ENCODE results near the gene OR10H4.
"Not testable (repeated sequence)": the region's sequence is repeated elsewhere in the genome, so short reads cannot be mapped to it uniquely, and the experiment has no call there.

Gene OR10H4, protein sequence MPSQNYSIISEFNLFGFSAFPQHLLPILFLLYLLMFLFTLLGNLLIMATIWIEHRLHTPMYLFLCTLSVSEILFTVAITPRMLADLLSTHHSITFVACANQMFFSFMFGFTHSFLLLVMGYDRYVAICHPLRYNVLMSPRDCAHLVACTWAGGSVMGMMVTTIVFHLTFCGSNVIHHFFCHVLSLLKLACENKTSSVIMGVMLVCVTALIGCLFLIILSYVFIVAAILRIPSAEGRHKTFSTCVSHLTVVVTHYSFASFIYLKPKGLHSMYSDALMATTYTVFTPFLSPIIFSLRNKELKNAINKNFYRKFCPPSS

DNA sequence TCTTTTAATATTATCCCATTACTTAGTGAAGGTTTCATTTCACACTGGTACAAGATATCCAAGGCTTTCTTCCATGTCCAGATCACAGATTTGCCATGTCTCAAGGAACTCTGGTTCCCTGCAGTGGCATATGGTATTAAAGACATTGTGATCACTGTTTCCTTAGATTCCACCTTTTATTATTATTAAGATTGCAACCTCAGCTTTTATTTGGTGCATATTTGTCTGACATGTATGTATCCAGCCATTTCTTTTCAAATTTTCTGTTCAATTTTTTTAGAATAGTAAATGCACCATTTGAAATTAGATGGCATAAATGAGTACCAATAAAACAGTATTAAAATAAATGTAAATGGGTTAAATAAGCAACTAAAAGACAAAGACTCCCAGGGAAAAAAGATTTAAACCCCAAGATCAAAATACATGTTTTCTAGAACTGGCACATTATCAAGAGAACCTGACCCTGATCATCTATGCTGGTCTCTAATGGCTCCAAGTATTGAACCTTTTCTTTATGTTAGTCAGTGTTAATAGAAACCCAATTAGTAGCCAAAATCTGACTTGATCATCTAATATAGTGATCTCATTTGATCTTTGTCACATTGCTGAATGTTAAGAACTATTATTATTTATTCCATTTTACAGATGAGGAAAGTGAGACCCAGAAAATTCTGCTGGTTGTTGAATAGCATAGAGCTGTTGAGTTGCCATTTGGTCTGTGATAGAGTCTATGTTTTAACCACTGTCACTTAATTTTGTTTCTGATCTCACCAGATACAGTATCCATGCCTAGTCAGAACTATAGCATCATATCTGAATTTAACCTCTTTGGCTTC is at the start of gene OR10H4:
TSS of gene OR10H4 (plus strand) at position 786 of the 836 bp plus-strand sequence. CDS start at position 786, 0 bp downstream.
- no peak for DNase-seq

DNA sequence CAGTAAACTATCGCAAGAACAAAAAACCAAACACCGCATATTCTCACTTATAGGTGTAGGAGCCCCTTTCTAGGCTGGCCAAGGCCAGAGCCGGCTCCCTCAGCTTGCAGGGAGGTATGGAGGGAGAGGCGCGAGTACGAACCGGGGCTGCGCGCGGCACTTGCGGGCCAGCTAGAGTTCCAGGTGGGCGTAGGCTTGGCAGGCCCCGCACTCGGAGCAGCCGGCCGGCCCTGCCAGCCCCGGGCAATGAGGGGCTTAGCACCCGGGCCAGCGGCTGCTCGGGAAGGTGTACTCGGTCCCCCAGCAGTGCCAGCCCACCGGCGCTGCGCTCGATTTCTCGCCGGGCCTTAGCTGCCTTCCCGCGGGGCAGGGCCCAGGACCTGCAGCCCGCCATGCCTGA is 49.2 kb upstream of the OR10H4 start:
- DNase-seq = not testable (repeated sequence)

DNA sequence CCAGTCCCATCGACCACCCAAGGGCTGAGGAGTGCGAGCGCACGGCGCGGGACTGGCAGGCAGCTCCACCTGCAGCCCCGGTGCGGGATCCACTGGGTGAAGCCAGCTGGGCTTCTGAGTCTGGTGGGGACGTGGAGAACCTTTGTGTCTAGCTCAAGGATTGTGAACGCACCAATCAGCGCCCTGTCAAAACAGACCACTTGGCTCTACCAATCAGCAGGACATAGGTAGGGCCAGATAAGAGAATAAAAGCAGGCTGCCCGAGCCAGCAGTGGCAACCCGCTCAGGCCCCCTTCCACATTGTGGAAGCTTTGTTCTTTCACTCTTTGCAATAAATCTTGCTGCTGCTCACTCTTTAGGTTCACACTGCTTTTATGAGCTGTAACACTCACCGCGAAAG is 48.8 kb upstream of the OR10H4 start:
- DNase-seq = not testable (repeated sequence)

DNA sequence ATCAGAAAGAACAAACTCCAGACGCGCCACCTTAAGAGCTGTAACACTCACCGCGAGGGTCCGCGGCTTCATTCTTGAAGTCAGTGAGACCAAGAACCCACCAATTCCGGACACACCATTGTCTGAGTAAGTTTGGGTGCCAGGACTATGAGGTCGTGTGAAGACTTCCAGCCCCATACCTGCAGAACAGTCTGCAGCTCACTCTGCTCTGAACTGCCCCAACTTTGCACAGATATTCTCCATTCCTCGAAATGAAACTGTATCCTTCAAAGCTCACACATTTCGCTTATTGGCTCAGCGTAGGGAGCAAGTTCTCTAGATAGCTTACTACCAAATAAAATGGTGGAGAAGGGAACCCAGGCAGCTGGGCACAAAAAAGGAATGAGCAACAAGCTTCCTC is 48.3 kb upstream of the OR10H4 start:
- no peak for DNase-seq

DNA sequence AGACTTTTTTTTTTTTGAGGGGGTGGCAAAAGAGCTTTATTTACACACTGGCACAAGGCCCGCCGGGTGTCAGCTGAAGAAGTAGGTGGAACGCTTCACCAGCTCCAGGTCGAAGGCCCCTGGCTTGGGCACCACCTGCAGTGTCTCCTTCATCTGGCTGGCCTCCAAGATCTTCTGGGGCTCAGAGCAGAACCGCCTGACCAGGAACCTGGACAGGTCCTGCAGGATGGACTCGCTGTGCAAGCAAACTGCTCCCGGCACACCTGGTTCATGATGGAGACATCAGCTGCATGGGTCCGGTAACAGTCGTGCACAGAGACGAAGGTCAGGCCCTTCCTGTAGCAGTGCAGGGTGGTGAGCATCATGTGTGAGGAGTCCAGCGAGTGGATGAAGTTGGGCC is 46.6 kb upstream of the OR10H4 start:
- no peak for DNase-seq

DNA sequence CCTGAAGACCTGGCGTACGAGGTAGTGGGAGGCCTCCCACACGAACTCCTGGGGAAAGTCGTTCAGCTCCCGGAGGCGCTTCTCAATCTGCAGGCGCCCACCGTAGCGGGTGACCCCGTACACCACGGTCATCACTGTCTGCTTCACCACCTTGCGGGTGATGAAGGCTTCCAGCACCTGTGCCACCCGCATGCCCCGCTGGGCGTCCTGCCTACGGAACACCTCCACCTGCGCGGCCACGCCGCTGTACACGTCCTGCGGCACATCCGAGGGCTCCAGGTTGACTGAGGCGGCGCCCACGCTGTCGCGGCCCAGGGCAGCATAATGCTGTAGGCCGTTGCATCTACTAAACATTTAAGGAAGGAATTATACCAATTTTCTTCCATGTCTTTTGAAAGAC is 45.9 kb upstream of the OR10H4 start:
- not testable (repeated sequence) for DNase-seq

DNA sequence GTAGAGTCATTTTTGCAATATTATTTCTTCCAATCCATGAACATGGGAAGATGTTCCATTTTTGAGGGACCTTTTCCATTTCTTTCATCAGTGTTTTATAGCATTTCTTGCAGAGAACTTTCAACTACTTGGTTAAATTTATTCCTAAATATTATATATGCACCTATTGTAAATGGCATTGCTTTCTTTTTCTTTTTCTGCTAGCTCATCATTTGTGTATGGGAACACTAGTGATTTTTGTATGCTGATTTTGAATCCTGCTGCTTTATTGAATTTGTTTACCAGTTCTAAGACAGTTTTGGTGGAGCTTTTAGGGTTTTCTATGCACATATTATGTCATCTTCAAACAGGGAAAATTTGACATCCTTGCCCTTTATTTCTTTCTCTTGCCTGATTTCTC is 43.8 kb upstream of the OR10H4 start:
- no peak for DNase-seq

DNA sequence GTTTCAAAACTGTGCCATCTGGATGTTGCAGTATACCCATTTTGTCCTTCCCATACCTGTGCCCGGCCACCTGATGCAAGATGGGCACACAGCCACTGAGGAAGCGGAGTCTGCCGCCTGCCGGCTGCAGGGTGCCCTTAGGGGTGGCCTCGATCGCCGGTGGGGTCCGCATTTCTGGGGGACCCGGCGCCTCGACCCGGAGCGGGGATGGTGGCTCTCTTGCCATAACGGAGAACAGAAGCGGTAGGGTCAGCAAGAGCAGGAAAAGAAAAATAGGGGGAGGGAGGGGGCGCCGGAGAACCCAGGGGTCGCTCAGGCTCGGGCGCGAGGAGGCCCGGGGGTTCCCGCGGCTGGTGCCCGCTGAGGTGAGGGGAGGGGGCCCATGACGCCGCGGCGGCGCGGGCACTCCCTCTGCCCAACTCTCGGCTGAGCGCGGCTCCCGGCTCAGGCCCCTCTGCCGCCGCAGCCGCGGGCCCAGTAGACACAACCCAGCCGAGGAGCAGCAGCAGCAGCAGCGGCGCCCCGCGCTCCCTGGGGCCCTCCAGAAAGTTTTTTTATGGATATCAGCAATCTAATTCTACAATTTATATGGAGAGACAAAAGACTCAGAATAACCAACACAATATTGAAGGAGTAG is 37.1 kb upstream of the OR10H4 start:
- no peak for DNase-seq

DNA sequence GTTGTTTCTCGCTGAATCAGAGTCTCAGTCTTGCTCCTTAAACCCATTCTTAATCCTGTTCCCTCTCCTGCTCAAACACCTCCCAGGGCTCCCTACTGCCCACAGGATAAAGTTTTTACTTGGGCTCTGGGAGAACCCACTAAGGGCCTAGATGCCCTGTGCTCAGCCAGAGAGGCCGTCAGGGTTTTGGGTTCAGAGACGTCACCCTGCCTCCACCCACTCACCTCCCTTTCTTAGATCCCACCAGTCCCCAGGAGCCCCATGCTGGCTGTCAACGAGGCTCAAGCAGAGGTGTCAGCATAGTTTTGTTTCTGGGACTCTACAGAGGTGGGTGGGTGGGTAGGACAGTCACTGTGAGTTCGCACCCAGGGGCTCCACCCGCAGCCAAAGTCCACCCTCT is 35.4 kb upstream of the OR10H4 start:
- no peak for DNase-seq

DNA sequence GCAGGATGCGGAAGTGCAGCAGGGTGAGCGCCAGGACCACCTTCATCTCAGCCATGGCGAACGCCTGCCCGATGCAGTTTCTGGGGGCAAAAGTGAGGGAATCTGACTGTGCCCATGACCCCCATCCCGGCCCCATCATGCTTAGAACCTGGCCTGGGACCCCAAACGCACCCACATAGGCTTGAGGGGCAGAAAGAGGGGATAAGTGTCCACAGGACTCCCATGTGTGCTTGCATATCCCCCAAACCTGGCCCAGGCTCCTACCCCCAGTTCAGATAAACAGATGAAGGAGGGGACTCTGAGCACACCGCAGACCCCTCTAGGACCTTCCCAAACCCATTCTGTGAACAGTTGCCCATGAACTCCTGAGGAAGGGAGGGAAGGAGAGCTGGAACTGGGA is 35.0 kb upstream of the OR10H4 start:
- no peak for DNase-seq

DNA sequence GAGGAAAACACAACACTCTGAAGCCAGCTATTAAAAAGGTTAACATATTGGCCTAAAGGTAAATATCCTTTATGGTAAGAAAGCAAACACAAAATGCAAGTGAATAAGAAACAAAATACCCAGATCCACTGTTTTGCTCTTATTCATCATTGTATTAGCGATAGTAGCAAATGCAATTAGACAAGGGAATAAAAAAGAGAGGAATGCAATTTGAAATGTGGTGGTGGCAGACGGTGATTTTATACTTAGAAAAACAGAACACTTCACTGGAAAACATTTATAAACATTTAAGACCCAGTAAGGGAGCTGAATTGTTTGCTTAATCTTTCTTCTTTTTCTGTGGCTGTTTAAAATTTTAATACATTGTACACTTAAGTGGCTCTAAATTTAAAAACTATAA is 33.7 kb upstream of the OR10H4 start:
- no peak for DNase-seq

DNA sequence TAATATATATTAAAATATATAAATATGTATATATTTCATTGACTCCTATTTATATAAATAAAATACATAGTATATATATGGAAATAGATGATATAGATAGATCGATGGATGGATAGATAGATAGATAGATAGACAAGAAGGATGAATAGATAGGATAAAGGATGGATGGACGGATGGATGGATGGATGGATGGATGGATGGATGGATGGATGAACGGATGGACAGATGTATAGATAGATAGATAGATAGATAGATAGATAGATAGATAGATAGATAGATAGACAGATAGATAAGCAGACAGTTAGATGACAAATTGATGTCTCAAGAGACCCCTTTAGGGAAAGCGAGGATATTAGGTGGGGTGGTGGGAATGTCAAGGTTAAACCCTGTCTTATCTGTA is 29.6 kb upstream of the OR10H4 start:
- DNase-seq = no peak

DNA sequence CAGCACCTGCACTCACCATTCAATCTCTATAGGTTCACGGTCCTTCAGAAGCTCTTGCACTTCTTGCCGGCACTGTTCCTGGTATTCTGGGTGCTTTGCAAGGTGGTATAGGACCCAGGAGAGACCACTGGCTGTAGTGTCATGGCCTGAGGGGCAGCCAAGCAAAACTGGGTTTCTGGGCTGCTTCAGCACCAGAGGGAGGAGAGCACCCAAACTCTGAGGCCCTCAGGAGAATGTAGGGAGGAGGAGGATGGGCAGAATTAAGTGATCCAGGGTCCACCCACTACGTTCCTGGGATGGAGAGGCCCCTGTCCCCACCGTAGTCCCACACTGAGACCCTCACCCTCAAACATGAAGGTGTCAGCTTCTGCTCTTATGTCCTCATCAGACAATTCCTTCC is 26.8 kb upstream of the OR10H4 start:
- DNase-seq = no peak

DNA sequence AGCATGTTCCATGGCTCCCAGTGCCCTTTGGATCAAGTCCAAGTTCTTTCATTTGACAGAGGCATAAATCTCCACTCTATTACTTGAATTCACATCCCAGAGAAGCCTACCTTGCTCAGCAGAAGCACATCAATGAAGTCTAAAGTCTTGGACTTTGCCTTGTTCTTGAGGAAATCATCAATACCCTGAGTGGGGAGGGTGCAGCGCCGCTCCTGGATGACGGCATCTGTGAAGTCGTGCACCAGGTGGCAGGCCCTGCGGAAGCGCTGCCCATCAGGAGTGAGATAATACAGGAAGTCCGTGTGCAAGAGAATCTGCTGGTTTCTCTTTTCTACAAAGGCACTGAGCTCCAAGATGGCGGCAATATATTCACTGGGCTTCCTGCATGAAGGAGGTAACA is 25.1 kb upstream of the OR10H4 start:
- no peak for DNase-seq

DNA sequence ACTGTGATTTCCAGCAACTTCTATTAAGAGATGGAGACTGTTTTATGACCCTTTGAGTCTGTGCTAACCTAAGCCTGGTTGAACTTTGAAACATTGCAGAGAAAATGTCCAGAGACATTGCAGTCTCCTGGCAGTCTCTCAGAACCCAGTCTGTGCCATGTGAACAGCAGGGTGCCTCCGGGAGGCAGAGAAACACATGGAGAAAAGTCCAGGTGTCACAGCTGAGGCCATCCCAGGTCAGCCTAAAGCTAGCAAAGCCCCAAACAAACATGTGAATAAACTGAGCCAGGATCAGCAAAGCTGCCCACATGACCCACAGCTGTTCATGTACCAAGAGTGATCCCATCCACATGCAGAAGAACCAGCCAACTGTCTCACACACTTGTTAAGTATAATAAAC is 22.3 kb upstream of the OR10H4 start:
- no peak for DNase-seq

DNA sequence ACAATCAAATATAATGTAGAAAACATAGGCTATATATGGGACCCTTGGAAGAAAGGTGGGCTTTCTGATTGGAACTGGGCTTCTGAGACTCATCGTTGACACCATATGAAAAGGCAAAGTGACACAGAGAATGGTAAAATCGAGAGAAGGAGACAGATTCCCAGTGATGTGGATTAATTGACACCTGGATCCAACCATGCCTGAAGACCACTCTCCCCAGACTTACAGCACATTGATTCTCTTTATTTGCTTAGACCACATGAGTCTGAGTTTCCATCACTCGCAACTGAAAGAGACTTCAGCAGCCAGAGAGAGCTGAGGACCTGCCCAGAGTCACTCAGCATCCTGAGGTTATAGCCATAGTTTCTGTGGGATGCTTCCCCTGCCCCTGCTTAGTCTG is 20.5 kb upstream of the OR10H4 start:
- DNase-seq = no peak

DNA sequence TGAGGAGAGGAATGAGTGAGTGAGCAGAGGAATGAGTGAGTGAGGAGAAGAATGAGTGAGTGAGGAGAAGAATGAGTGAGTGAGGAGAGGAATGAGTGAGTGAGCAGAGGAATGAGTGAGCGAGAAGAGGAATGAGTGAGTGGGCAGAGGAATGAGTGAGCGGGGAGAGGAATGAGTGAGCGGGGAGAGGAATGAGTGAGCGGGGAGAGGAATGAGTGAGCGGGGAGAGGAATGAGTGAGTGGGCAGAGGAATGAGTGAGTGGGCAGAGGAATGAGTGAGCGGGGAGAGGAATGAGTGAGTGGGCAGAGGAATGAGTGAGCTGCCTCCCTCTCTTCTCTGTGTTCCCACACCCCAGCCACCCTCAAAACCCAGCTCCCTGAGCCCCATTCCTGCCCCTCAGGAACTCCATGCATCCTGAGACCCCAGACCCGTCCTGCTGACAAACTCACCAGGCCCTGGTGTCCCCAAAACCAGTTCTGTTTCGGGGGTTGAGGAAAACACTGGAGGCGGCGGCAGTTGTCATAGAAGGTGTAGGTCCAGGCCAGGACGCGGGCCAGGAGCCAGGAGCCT is 15.0 kb upstream of the OR10H4 start:
- not testable (repeated sequence) for DNase-seq

DNA sequence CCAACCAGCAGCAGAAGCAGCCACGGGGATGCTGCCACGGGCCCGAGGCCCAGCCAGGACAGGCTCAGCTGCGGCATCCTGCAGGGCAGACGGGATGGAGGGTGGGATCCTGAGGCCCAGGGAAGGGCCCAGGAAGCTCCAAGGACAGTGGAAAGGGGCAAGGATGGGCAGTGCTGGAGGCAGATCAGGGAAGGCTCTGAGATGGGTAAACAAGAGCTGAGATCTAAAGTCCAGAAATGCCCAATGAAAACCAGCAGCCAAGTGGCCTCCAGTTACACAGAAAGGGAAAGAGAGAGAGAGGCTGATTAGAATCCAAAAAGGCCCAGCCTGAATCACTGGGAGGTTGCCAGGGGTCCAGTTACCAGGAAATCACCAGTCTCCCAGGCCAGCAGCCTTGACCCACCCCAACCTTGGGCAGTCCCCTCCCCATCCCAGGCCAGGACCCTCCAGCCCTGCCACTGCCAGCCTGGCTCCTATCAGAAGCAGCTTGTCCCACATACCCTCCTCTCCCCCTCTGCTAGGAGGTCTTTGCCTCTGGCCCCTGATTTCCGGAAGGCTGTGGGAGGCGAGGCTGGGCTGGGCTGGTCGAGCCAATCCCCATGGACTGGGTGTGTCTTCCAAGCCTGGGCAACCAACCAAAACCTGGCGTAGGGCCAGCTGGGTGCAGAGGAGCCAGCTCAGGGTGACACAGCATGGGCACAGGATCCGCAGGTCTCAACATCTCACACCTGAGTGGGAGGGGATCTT is 14.3 kb upstream of the OR10H4 start, which contains the start of gene CYP4F11:
TSS of gene CYP4F11 (minus strand) at position 198 of the 747 bp plus-strand sequence. CDS start at position 77, 121 bp downstream.
- DNase-seq = no peak

DNA sequence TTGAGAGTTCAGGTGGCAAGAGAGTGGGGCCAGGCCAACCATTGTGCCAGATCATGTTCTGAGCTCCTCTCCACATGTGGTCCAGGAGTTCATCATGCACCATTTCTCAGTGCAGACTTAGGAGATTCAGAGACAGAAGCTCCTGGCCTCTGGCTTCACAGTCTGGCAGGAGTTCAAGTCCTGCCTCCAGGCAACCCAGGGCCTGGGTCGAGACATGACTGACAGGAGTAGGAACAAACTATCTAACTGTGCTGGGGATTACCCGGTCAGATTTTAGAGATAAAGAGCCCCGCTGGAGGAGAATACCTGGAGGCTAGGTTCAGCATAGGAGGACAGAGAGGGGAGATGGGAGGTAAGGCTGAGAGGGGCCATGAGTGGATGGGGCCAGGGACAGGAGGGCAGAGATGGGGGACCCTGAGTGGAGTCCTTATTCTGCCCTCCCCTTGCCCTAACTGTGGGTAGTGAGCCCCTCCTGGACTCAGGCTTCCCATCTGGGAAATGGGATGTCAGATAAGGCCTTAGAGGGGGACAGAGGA is 13.6 kb upstream of the OR10H4 start:
- no peak for DNase-seq

DNA sequence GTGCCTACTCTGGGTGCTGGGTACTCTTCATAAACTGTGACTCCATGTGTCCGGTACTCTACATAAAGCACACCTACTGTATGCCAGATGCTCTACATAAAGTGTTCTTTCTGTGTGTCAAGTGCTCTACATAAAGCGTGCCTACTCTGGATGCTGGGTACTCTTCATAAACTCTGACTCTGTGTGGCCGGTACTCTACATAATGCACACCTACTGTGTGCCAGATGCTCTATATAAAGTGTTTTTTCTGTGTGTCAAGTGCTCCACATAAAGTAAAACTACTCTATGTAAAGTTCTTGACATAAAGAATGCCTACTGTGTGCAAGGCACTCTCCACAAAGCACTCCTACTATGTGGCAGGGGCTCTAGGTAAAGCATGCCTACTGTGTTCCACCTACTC is 12.6 kb upstream of the OR10H4 start:
- DNase-seq = no peak

DNA sequence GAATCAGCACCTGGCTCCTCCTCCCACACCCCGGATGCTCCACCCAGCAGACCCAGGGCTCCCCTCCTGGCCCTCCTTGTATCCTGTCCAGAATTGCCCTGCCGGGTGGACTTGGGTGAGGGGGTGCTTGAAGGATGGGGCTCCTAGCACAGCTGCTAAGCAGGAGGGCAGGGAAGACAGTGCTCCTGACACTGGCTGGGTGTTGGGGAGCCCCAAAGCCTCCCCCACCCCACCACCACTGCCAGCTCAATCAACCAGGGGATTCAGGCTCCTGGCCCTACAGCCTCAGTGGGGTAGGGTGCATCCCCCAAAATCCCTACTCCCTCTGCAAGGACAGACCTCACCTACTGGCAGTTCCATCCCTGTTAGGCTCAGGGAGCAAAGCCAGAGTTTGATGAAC is 11.9 kb upstream of the OR10H4 start:
- no peak for DNase-seq

DNA sequence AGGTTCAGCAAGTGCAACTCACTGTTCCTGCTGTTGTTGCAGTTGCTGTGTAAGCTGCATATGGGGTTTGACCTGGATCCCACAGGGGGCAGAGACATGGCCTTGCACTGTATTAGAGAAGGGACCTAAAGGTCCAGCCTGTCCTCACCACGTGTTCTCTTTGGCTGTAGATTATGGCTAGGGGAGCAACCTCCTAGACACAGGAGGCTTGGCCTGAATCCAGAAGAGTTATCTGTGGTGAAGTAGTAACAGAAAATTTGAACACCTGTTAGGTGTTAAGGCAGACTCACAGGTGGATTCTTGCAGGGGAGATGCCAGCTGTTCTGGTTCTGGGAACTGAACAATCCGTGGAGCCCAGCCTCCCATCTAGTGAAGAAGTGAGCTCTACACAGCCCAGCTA is 11.0 kb upstream of the OR10H4 start:
- no peak for DNase-seq
